Measurements from ENCODE around the gene C11orf21.

C11orf21 gene

DNA sequence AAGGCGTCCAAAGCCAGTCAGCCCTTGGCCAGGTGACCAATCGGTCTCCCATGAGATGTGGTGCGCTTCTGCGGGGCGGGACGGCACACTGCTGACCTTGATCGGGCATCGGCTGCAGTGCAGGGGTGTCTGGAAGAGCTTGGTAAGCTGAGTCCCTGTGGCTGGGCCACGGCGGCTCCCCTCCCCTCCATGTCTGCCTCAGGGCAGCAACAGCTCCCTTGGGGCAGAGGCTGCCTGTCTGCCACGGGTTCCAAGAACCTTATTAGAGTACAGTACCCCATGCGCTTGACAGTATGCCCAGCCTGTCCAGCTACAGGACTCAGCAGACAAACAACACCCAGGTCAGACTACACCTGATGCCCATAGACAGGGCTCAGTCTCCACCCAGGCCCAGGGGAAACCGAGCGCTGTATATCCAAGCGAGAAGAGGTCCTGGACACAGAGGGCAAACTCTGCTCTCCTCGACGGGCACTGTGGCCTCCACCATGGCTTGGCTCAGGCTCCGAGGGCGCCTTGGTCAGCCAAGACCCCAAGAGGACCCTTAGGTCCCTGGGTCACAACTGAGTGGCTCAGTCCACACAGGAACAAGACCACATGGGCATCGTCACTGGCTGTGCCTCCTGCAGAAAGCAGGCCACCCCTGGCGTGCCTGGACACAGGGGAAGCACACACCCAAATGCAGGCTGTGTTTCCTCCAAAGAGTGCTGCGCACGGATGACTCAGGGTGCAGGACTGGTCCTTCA is 19.0 kb upstream of the C11orf21 start:
- no peak for DNase-seq

DNA sequence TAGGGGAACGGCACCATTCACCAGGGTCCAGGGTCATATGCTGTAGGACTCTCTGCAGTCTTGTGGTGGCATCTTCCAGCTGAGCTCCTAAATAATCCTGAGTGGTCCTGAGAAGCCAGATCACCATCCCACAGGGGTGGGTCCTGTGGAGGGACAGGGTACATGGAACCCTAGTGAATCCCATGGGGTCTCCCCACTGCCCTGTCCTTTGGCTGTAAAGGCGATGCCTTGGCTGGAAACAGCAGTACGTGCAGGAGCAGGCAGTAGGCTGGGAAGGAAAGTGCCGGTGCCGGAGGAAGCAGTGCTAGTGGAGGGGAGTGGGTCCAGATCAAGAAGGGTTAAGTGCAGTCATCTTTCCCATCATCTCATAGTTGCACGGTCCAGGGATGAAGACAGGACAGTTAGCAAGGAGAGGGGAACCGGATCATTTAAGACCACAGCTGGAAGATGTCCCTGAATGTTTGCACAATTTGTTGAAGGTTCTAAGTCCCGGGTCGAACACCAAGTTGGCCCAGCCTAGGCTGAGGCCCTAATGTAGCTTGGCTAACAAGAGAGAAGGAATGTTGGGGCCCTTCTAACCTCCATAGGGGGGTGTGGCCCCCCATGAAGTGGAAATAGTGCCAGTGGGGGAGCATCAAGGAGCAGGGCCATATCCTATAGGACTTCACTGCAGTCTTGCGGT is 18.2 kb upstream of the C11orf21 start:
- no peak for DNase-seq

DNA sequence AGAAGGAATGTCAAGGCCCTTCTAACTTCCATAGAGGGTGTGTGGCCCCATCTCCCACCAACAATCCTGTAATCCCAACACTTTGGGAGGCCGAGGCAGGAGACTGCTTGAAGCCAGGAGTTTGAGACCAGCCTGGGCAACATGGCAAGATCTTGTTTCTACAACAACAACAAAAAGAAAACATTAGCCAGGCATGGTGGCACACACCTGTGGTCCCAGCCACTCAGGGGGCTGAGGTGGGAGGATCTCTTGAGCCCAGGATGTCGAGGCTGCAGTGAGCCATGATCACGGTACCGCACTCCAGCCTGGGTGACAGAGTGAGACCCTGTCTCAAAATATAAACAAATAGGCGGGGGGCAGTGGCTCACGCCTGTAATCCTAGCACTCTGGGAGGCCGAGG is 17.0 kb upstream of the C11orf21 start:
- no peak for DNase-seq

DNA sequence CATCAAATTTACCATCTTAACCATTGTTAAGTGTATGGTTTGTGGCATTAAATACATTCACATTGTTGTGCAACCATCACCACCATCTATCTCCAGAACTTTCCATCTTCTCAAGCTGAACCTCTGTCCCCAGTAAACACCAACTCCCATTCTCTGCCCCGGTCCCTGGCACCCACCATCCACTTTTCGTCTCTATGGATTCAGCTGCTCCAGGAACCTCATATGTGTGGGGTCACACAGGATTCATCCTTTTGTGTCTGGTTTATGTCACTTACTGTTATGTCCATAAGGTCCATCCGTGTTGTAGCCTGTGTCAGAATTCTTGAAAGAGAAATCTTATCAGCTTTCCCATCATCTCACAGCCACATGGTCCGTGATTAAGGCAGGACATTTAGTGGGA is 16.4 kb upstream of the C11orf21 start:
- DNase-seq = no peak

DNA sequence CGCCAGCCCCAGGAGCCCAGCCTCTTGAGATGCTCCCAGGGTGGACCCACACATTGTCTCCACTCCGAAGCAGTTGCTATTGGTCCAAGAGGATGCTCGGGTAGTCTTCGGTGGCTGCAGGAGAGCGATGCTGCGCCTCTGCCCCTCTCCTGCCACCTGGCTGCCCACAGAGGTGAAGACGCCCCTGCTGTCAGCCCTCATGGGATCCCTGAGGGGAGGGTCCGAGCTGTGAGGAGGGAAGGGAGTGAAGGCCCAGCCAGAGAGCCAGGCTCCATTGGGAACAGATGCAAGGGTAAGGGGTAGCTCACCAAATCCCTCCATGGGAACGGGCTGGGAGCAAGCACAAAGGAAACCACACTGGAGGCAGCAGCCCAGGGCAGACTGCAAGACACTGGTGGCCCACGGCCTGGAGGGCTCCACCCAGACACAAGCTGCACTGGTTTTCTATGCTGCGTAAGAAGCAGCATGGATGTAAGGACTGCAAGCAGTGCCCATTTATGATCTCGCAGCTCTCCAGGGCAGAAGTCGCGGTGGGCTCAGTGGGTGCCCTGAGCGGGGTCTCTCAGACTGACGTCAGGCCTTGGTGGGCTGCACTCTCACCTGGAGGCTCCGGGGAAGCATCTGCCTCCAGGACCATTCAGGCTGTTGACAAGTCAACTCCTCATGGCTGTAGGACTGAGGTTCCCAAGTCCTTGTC is 15.8 kb upstream of the C11orf21 start:
- no peak for DNase-seq

DNA sequence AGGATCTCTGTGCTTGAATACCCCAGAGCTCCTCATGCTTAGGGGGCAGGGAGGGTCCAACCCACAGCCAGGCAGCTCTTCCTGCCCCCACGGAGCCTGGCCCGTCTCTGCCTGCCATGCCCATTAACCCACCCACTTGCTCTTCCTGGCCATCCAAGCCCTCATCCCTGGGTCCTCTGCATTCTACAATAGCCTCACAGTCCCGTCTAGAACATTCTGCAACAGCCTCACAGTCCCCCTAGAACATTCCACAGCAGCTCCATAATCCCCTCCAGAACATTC is 15.2 kb upstream of the C11orf21 start:
- no peak for DNase-seq

DNA sequence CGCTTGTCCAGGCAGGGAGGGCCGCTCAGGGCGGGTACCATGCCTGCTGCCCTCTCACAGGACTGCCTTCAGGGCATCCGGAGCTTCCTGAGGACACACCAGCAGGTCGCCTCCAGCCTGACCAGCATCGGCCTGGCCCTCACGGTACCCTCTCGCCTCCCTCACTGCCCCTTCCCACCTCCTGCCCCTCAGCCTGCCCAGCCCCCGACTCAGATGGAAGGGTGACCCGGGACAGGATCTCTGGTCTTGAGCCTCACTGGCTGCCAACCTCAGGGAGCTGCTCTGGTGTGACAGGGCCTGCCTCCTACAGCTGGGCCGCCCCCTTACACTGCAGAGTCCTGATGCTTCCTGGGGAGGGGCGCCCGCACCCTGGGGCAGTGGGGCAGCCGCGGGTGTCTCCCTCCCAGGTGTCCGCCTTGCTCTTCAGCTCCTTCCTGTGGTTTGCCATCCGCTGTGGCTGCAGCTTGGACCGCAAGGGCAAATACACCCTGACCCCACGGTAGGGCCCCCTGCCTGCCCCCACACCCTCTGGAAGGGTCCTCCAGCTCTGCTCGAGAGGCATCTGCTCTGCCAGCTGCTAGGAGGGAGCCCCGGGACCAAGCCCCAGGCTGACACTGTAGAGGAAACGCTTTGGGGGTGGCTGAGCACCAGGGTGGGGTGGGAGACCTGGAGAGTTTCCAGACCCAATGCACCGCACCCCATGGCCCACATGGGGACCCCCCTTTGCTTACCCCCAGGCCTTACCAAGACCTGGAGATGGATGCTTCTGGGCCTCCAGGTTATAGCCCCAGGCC is 14.6 kb upstream of the C11orf21 start:
- DNase-seq = no peak

DNA sequence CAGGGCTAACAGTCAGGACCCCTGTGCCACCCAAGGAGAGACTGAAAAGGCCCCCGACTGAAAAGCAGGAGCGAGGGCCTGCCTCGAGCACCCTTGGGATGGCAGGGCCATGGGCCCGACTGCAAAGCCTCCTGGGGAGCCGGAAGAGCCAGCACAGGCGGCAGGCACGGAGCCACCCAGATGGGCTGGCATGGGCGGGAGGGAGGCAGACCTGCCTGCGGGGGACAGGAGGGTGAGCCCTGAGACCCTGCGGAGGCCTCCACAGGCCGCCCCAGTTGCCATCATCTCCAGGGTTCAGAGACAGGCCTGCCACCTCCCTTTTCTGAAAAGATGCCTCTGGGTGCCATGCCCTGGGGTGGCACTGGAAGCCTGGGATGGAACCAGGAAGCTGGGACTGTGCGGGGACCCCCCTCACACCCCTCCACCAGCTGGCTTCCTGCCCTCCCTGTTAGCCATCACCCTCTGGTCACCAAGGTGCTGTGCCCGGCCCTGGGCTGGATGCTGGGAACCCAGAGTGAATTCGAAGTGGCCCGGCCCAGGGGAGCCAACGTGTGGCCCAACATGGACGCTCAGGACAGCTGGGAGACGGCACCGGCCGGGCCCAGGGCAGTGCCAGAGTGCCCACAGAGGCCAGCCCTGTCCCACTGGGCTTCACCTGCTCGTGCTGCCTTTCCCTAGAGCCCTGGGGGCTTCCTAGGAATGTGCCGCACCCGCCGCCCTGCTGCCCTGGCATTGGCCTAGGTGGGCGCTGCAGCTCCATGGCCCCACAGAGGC is 13.9 kb upstream of the C11orf21 start:
- DNase-seq = no peak

DNA sequence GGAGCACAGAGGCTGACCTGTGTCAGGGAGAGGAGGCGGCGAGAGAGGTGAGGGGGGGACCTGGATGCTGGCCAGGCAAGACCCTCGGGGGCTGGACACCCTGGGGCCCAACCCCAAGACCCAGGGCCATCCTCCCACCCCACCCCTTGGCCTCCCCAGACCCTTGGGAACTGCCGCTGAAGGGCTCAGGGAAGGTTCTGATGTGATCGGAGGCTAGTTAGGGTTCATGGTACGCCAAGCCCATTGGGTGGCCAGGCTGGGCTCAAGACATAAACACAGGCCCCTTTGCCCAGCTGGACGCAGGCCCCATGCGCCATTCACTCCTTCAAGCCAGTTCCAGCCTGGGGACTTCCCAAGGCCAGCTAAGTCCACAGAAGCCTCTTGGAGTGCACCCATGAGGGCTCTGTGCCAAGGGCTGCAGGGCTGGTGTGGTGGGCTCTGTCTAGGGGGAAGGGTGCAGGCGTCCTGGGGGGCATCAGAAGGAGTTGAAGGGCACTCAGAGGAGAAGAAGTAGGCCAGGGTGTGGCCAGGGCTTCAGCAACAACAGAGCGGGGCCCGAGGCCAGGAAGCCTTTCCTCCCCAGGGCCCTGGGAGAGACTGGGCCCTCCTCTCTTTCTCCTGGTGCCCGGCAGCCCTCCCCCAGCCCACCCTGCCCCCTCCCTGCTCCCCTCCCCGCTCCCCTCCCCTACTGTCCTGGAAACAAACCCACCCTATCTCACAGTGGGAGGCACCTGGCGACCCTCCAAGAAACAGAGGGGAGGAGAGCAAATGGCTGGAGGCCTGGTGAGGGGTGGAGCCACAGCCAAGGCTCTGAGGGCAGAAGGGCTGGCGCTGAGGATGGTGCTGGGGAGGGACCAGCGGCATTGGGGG is 13.0 kb upstream of the C11orf21 start:
- DNase-seq = no peak

DNA sequence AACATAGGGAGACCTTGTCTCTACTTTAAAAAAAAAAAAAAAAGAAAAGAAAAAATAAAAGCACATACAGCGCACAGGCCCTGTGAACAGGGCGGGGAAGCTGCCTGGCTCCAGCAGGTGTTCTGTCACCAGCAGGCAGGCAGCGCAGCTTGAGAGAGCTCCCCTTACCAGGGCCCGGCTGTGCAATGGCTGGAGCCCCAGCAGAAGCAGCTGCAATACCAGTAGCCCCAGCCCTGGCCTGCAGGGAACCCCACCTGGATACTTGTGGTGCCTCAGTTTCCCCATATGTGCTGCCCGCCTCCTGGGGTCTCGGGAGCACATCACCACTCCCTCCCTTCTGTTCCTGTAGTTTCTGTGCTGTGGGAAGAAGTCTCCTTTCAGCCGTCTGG is 12.4 kb upstream of the C11orf21 start:
- DNase-seq = no peak

DNA sequence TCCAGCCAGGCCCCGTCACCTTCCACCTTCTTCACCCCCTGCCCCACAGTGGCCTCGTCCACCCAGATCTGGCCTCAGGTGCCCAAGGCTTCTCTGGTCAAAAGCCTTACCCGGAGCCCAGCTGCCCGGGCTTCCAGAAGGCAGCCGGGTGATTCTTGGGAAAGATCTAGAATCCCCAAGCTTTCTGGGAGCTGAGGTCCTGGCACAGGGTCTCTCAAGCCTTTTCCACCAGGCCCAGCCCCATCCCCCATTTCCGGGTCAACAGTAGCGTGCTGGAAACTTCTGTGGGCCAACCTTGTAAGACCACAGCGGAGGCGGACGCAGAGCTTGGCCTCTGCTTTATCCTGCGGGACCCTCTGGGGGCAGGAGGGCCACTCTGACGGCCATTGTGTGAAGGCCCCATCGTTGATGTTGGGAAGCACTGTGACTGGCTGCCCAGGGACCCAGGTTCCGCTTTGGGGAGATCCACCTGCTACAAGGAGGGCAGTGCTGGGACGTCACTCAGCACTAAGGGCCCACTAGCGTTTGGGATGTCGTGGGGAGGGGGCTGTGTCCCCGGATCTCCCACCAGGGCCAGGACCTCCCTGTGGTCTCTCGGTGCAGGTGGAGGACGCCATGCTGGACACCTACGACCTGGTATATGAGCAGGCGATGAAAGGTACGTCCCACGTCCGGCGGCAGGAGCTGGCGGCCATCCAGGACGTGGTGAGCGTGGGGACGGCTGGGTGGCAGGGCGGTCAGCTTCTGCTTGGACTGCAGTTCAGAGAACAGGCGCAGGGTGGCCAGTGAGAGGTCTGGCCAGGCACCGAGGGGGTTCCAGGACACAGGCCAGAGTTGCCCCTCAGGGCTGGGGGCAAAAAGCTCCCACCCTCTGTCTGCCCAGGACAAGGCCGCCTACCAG is 11.6 kb upstream of the C11orf21 start:
- DNase-seq = no peak

DNA sequence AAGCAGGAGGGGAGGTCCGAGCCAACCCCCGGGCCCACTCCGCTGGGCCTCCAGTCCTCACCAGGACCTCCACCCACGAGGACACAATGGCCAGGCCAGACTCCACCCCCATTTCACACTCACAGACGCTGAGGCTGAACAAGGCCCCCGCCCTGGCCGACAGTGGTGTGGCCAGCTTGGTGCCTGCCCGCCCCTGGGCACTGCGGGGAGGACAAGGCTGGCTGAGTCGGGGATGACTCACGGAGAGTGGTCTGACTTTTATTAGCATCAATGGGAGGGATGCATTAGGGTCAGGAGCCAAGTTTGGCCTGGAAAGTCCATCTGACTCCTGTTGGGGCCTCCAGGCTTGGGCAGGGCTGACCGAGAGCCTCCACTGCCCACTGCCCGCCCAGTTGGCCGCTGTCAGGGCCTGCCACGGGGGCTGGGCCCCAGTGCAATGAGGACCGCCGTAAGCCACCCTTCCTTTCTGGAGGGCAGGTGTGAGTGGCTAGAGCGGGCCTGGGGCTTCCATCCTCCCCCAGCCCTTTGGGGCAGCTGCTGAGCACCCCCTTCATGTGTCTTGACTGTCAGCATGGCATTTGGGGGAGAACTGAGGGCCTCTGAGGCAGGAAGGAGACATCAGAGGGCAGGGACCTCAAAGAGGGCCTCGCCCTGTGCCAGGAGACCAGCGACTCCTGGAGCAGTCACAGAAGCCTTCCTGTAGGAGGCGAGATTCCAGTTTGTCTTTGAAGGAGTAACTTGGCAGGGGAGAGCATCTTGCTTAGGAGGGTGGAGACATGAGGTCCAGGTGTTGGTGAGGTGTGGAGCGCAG is 10.7 kb upstream of the C11orf21 start:
- DNase-seq = no peak

DNA sequence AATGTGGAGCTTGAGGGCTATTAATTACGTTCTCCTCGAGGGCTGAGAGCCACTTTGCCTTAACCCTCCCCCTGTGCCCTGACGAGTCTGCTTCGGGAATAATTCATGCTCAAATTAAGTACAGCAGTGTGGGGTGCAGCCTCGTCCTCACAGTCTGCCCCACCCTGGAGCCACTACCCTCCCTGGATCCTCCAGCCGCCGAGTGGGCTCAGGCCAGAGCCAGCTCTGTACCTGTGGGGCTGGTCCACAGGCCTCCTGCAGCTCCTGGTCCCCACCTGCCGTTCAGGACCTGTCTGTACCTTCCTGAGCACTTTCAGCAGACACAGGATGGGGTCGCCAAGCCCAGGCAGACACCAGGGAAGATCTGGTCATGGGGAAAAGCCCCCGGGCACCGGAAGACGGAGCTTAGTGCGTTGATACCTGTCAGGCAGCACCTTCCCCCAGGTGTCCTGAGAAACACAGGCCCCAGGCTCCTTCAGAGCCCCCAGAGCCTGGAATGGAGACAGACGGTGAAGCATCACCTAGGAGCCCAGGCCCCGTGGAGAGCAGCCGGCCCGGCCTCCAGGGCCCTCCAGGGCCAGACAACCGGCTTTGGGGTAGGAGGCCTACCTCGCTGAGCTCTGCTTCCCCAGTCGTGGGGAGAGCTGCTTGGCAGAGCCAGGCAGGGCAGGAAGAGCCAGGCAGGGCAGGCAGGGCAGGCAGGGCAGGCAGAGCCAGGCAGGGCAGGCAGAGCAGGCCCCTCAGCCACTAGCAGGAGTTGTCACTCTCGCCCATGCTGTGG is 9.8 kb upstream of the C11orf21 start:
- no peak for DNase-seq

DNA sequence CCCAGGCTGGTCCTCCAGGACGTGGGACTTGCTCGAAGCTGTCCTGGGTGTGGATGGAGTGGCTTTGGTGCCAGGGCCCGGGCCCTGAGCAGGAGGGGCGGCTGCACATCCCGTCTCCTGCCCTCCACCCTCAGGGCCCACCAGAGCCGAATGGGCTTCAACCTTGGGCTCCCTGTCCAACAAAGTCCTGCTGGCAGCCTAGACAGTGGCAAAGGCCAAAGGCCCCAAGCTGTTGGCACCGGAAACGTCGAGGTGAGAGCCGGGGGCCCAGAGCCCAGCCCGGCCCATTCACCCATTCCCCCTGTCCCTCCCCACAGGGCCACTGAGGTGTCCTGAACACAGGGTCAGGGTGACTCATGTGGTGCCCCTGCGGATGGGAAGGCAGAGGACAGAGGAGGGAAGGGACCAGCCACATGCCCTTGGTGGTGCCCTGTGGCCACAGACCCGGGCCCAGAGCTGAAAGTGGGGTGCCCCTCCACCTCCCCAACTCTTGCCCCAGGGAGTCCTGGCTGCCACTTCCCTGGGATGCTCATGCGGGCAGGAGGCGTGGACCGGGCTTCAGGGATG is 9.2 kb upstream of the C11orf21 start:
- DNase-seq = no peak

DNA sequence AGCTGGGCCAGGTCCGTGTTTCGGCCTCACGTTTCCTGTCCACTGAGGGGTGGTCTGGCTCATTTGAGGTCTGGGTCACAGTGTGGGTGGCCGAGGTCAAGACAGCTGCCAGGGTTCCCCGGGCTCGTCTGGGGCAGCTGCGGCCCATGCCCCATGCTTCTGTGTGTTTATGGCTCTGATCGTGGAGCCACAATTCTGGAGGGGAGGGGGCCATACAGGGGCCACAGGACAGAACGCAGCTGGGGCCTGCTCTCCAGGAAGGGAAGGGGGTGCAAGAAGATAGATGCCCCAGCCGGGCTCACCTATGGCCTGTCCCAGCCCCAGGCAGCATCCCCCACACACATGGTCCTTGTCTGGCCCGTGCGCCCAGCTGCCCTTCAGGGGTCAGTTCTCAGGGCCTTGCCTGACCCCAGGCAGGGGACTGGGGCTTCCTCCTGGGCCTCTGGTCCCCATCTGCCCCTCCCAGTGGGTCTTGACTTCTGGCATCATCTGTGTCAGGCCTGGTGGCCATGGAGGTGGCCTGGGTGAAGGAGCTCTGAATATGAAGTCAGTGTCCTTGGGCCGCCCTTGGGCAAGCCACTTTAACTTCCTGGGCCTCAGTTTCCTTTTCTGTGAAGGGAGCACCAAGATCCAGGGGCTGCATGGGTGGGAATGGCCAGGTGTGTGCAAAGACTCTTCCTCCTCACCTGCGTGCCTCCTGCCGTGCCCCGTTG is 8.5 kb upstream of the C11orf21 start:
- no peak for DNase-seq

DNA sequence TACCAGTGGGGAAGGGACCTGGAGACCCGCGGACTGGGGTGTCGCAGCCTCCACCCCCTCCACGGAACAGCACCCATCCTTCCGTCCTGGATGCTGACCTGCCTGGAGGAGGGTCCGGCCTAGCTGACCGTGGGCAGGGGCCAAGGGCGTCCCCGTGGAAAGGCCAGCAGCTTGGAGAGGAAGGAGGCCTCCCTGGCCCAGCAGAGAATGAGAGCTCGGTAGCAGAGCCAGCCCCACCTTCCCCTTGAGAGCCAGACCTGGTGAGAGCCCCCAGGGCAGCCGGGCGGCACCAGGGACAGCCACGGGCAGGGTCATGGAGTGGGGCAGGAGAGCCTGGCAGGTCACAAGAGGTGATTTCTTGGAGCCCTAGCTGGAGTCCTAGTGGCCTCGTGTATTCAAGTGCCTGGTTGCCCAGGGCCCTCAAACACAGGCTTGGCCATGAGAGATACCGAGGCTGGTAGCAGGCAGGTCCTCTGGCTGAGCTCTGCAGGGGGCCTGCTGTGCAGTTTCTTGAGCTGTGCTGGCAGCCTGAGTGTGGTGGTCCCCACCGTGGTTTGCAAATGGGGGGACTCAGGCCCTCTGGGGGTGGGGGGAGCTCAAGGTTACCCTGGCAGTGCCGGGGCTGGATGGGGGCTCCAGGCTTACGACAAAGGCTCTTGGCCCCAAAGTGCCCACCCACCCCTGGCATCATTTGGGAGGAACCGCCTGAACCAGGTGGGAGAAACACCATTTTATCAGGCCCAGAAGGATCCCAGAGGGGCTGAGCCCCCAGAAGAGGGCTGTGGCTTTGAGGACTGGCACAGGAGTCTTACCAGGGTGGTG is 7.7 kb upstream of the C11orf21 start:
- DNase-seq = no peak

DNA sequence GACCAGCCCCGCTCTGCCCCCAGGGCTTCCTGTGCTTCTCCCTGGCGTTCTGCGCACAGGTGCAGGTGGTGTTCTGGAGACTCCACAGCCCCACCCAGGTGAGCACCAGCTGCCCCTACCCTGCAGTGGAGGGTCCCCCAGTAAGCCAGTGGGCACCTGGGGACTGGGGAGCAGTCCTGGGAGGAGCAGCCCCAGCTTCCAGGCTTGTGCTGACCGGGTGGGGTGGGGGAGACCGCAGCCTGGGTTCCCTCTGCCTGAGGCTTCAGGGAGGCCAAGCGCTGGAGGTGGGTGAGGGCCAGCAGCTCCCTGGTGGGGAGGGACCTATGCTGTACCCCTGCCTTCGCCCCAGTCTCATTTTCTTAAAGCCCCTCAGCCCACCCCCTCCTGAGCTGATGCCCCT is 7.0 kb upstream of the C11orf21 start:
- DNase-seq = no peak
